Type B pancreatic cell (in vitro differentiated cells): ENCODE results near the gene NSDHL. TPM values are rescaled to one million over a fixed set of nuclear protein-coding genes. Genes with fewer than 3 reads are reported as not detected.

Experiments used
- DNase-seq: peaks from one replicate; pipeline ENCODE4 v3.0.0; 2021; ENCODE audit warnings: mixed read lengths; ENCODE audit not compliant: unreplicated experiment; ENCODE audit errors: extremely low spot score
- H3K27ac Mint-ChIP-seq: 2 replicates; pipeline ENCODE4 v1.8.0; 2021; ENCODE audit warnings: mild to moderate bottlenecking, mixed read lengths
- H3K27me3 Mint-ChIP-seq: 2 replicates; pipeline ENCODE4 v1.8.0; 2021; ENCODE audit warnings: mixed read lengths
- H3K36me3 Mint-ChIP-seq: 2 replicates; pipeline ENCODE4 v1.8.0; 2021; ENCODE audit warnings: mixed read lengths
- H3K4me1 Mint-ChIP-seq: one replicate; pipeline ENCODE4 v1.8.0; 2021; ENCODE audit warnings: mixed read lengths; ENCODE audit not compliant: unreplicated experiment
- H3K4me3 Mint-ChIP-seq: 2 replicates; pipeline ENCODE4 v1.8.0; 2021; ENCODE audit warnings: mild to moderate bottlenecking, mixed read lengths
- H3K9me3 Mint-ChIP-seq: 2 replicates; pipeline ENCODE4 v1.8.0; 2021; ENCODE audit warnings: mixed read lengths
- total RNA-seq: library from RNA; stranded (reverse); gene quantifications from 2 replicates; pipeline ENCODE4 v1.2.1, GENCODE V29; 2021; ENCODE audit warnings: low replicate concordance
- TF ChIP-seq, protein P1 (sequence below): fragments of 200-600 bp; sonication (generic); conservative IDR thresholded peaks from 2 replicates; pipeline ENCODE4 v1.5.0; 2021; ENCODE audit warnings: antibody characterized with exemption, mild to moderate bottlenecking

The NSDHL gene
- total RNA-seq, 1 donor from 2014 or later = 27.5 TPM

DNA sequence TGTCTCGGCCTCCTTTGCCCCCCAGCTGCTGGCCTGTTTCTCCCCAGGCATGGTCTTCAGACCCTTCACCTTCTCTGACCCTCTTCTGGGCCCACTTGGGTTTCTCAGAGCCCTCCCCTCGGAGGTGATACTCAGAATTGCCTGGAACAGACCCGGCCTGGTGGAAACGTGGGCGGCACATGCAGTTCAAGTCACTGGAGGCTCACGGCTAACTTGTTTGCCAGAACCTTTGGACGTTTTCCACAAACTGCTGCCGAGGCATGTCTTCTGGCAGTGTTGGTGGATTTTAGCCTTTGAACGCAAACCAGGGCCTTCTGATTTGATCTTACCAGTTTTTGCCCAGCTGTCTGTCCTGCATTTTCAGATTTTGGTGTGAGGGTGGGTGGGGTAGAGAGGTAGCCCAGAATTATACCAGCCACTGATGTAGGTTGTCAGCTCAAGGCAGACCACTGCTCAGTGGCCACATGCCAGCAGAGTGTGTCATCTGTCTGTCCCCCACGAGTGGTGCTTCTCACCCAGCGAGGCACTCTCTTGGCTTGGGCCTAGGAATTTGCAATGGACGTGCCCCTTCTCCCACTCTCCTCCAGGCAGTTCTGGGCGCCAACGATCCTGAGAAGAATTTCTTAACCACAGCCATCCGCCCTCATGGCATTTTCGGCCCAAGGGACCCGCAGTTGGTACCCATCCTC, 34.5 kb downstream of the NSDHL start:
- Mint-ChIP-seq H3K4me3 (no peak overlapping the region), H3K27ac (no peak overlapping the region)

DNA sequence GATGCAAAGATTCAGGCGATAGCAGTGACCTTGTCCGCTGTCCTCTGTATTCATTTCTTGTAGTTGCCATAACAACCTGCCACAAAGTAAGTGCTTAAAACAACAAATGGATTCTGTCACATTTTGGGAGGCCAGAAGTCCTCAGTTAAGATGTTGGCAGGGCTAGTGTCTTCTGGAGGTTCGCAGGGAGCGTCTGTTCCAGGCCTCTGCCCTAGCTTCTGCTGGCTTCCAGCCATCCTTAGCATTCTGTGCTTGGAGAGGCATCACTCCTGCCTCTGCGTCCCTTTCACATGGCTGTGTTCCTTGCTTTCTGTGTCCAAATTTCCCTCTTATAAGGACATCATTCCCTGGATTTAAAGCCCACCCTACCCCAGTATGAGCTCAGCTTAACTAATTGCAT, 35.5 kb downstream of the NSDHL start:
- TF ChIP-seq, protein P1, sequence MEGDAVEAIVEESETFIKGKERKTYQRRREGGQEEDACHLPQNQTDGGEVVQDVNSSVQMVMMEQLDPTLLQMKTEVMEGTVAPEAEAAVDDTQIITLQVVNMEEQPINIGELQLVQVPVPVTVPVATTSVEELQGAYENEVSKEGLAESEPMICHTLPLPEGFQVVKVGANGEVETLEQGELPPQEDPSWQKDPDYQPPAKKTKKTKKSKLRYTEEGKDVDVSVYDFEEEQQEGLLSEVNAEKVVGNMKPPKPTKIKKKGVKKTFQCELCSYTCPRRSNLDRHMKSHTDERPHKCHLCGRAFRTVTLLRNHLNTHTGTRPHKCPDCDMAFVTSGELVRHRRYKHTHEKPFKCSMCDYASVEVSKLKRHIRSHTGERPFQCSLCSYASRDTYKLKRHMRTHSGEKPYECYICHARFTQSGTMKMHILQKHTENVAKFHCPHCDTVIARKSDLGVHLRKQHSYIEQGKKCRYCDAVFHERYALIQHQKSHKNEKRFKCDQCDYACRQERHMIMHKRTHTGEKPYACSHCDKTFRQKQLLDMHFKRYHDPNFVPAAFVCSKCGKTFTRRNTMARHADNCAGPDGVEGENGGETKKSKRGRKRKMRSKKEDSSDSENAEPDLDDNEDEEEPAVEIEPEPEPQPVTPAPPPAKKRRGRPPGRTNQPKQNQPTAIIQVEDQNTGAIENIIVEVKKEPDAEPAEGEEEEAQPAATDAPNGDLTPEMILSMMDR = no peak
- H3K27ac Mint-ChIP-seq = no peak overlapping the region
- H3K4me3 Mint-ChIP-seq = no peak overlapping the region
- H3K36me3 Mint-ChIP-seq = peaks cover 11% of the 10 kb centered on the region
- H3K4me1 Mint-ChIP-seq = no peaks in the 10 kb centered on the region
- no peaks in the 10 kb centered on the region for H3K9me3 Mint-ChIP-seq
- no peaks in the 10 kb centered on the region for H3K27me3 Mint-ChIP-seq
- no peak for DNase-seq

More for the DNA sequence above, 34.5 kb downstream of the NSDHL start:
- DNase-seq = no peak
- H3K9me3 Mint-ChIP-seq = no peaks in the 10 kb centered on the region
- no peaks in the 10 kb centered on the region for H3K4me1 Mint-ChIP-seq
- H3K27me3 Mint-ChIP-seq = no peaks in the 10 kb centered on the region
- H3K36me3 Mint-ChIP-seq = peaks cover 14% of the 10 kb centered on the region
- TF ChIP-seq, protein P1 = no peak

DNA sequence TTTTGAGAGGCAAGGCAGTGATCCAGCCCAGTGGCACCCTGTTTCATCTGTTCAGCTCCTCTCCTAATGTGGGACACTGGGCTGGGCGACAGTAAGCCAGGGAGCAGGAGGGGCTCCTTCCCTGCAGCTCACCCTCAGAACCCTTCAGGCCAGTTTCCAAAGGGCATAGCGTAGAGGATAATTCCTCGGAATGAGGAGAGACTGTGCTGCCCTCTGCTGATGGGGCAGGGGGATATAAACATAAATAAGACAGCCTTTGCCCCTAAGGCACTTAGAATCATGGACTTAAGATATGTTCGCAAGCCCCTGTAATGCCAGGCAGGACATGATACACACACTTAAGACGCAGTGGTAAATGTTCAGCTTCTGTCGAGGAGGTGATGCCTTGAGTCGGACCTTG, 39.1 kb downstream of the NSDHL start:
- no peaks in the 10 kb centered on the region for H3K9me3 Mint-ChIP-seq
- TF ChIP-seq, protein P1 = no peak
- no peaks in the 10 kb centered on the region for H3K4me1 Mint-ChIP-seq
- no peak overlapping the region for H3K27ac Mint-ChIP-seq
- DNase-seq = no peak
- peaks cover 15% of the 10 kb centered on the region for H3K36me3 Mint-ChIP-seq
- no peak overlapping the region for H3K4me3 Mint-ChIP-seq
- H3K27me3 Mint-ChIP-seq = no peaks in the 10 kb centered on the region

DNA sequence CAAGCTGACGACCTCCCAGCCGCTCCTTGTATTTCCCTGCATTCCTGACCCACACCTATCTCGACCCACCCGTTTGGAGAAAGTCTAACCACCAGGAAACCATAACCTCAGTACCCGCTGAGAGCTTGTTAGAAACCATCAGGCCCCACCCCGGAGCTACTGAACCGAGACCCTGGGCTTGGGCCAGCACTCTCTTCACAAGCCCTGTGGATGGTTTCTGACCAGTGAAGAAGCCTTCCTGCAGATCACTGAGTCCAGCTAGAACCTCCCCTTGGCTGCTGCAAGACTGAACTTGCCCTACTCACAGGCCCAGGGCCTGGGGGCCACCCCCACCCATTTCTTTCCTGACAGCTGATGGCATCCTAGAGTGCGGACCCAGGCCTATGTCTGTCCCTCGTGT, 40.4 kb downstream of the NSDHL start:
- no peaks in the 10 kb centered on the region for H3K4me1 Mint-ChIP-seq
- DNase-seq = no peak
- no peaks in the 10 kb centered on the region for H3K9me3 Mint-ChIP-seq
- no peak overlapping the region for H3K4me3 Mint-ChIP-seq
- H3K27me3 Mint-ChIP-seq = no peaks in the 10 kb centered on the region
- TF ChIP-seq, protein P1 = no peak
- H3K27ac Mint-ChIP-seq = no peak overlapping the region
- H3K36me3 Mint-ChIP-seq = peaks cover 15% of the 10 kb centered on the region

DNA sequence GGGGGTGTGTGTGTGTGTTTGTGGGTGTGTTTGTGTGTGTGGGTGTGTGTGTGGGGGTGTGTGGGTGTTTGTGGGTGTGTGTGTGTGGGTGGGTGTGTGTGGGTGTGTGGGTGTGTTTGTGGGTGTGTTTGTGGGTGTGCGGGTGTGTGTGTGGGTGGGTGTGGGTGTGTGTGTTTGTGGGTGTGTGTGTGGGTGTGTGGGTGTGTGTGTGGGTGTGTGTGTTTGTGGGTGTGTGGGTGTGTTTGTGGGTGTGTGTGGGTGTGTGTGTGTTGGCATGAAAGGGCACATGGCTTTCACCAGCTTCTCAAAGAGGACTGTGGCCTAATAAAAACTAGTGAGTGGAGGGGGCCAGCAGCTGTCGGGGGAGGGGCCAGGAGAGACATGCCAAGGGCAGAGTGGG, 41.7 kb downstream of the NSDHL start:
- TF ChIP-seq, protein P1 = no peak
- Mint-ChIP-seq H3K36me3 (peaks cover 15% of the 10 kb centered on the region), H3K4me3 (no peak overlapping the region), H3K4me1 (no peaks in the 10 kb centered on the region), H3K27ac (no peak overlapping the region), H3K27me3 (no peaks in the 10 kb centered on the region), H3K9me3 (peaks cover 5% of the 10 kb centered on the region)
- no peak for DNase-seq

DNA sequence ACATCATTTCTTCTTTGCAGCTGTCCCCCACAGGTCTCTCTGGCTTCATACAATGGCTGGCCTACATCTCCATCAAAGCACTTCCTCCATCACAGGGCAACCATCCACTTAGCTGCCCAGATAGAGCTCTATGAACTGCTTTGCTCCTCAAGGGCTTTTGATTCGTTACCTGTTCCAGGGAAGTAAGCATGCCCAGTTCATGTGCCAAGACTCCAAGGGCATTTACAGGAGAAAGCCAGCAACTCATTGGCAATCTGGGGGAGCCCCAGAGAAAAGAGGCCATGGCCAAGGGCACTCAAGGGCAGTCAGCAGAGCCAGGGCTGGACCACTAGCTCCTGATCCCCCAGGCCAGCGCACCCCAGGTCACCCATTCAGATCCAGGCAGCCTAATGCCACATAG, 42.5 kb downstream of the NSDHL start:
- TF ChIP-seq, protein P1 = no peak
- H3K4me3 Mint-ChIP-seq = no peak overlapping the region
- H3K9me3 Mint-ChIP-seq = peaks cover 5% of the 10 kb centered on the region

More for the DNA sequence above, 42.5 kb downstream of the NSDHL start:
- H3K4me1 Mint-ChIP-seq = no peaks in the 10 kb centered on the region
- no peak overlapping the region for H3K27ac Mint-ChIP-seq
- H3K36me3 Mint-ChIP-seq = peaks cover 15% of the 10 kb centered on the region
- DNase-seq = no peak
- no peaks in the 10 kb centered on the region for H3K27me3 Mint-ChIP-seq
